Measurements from ENCODE around the gene TAOK2.

Gene TAOK2

GRCh38 chr16:30010844-30011713, 37.4 kb downstream of the TAOK2 start, which contains the start of gene DOC2A:
DOC2A (minus strand) TSS chr16:30011027; CDS start chr16:30010222, 805 bp downstream.
- H3K4me1 ChIP-seq (ENCODE audit: control insufficient read depth, insufficient read depth, low read length) = no peaks in the 10 kb centered on the region
- ChIA-PET CTCF (interaction anchor here (1.2 kb wide), 1 partner anchor 11 kb away, joined by 4 read pairs; no protein-coding TSS in a partner anchor), POLR2A (interaction anchor here (0.5 to 0.7 kb wide), 5 partner anchors 15 to 768 kb away, joined by 3 to 4 read pairs (median 3); partner anchors contain the start of genes HIRIP3, INO80E and PAGR1)
- no peak within 1 kb of the TSS; the same call in 1 of the 2 replicates for H3K27ac ChIP-seq (ENCODE audit: extremely low read depth, low read depth, low read length)
- H3K36me3 ChIP-seq (ENCODE audit: control insufficient read depth in 2 of 2, insufficient read depth in 1 of 2, low read length in 2 of 2) = peaks cover 0 to 8% of the 10 kb centered on the region in 2 experiments; a peak in 1 of 3 replicates
- H3K9me3 ChIP-seq (ENCODE audit: control insufficient read depth, insufficient read depth, low read depth, low read length) = no peaks in the 10 kb centered on the region
- peak within 1 kb of the TSS; percentile 50 for H3K4me3 ChIP-seq (ENCODE audit: low read depth, low read length)
- TF ChIP-seq ZNF324 (tag by site-specific recombination; IDR thresholded peaks at IDR 0.05) (no peak), ZNF18 (tag by site-specific recombination; IDR thresholded peaks at IDR 0.05) (peak; percentile 91), ZNF704 (tag by site-specific recombination; IDR thresholded peaks at IDR 0.05) (no peak), ZSCAN18 (tag by site-specific recombination; IDR thresholded peaks at IDR 0.05) (no peak), ZNF10 (tag by site-specific recombination; IDR thresholded peaks at IDR 0.05) (no peak), ZNF473 (tag by site-specific recombination; IDR thresholded peaks at IDR 0.05) (no peak), ZNF223 (tag by site-specific recombination; IDR thresholded peaks at IDR 0.05) (no peak), INSM2 (tag by site-specific recombination; IDR thresholded peaks at IDR 0.05) (0 out of 2 replicates have a peak, but pooled peaks have one; percentile 15), BCL6B (tag by site-specific recombination; IDR thresholded peaks at IDR 0.05) (no peak), ZFHX2 (tag by site-specific recombination; conservative IDR thresholded peaks at IDR 0.05) (peak; percentile 10; the same call in 1 of the 2 replicates), ZNF747 (tag by site-specific recombination; IDR thresholded peaks at IDR 0.05) (no peak), ZEB2 (tag by site-specific recombination; IDR thresholded peaks at IDR 0.05) (0 out of 2 replicates have a peak, but pooled peaks have one; percentile 17), ZNF341 (tag by site-specific recombination; IDR thresholded peaks at IDR 0.05; ENCODE audit: low read depth) (no peak; the same call in 1 of the 2 replicates), ZFP69B (tag by site-specific recombination; IDR thresholded peaks at IDR 0.05) (no peak), SP3 (tag by site-specific recombination; IDR thresholded peaks at IDR 0.05) (0 out of 2 replicates have a peak, but pooled peaks have one; percentile 36), ZNF596 (tag by site-specific recombination; IDR thresholded peaks at IDR 0.05) (no peak), ZNF174 (tag by site-specific recombination; IDR thresholded peaks at IDR 0.05) (no peak), EGR2 (tag by site-specific recombination; IDR thresholded peaks at IDR 0.05; ENCODE audit: low read depth) (peak; percentile 27; the same call in 1 of the 2 replicates), ZNF146 (tag by site-specific recombination; IDR thresholded peaks at IDR 0.05) (0 out of 2 replicates have a peak, but pooled peaks have one; percentile 4)
- TF ChIP-seq, protein P1, sequence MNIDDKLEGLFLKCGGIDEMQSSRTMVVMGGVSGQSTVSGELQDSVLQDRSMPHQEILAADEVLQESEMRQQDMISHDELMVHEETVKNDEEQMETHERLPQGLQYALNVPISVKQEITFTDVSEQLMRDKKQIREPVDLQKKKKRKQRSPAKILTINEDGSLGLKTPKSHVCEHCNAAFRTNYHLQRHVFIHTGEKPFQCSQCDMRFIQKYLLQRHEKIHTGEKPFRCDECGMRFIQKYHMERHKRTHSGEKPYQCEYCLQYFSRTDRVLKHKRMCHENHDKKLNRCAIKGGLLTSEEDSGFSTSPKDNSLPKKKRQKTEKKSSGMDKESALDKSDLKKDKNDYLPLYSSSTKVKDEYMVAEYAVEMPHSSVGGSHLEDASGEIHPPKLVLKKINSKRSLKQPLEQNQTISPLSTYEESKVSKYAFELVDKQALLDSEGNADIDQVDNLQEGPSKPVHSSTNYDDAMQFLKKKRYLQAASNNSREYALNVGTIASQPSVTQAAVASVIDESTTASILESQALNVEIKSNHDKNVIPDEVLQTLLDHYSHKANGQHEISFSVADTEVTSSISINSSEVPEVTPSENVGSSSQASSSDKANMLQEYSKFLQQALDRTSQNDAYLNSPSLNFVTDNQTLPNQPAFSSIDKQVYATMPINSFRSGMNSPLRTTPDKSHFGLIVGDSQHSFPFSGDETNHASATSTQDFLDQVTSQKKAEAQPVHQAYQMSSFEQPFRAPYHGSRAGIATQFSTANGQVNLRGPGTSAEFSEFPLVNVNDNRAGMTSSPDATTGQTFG (tag by site-specific recombination; IDR thresholded peaks at IDR 0.05; ENCODE audit: borderline replicate concordance) = no peak
- TF ChIP-seq, protein P2, sequence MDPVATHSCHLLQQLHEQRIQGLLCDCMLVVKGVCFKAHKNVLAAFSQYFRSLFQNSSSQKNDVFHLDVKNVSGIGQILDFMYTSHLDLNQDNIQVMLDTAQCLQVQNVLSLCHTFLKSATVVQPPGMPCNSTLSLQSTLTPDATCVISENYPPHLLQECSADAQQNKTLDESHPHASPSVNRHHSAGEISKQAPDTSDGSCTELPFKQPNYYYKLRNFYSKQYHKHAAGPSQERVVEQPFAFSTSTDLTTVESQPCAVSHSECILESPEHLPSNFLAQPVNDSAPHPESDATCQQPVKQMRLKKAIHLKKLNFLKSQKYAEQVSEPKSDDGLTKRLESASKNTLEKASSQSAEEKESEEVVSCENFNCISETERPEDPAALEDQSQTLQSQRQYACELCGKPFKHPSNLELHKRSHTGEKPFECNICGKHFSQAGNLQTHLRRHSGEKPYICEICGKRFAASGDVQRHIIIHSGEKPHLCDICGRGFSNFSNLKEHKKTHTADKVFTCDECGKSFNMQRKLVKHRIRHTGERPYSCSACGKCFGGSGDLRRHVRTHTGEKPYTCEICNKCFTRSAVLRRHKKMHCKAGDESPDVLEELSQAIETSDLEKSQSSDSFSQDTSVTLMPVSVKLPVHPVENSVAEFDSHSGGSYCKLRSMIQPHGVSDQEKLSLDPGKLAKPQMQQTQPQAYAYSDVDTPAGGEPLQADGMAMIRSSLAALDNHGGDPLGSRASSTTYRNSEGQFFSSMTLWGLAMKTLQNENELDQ (tag by site-specific recombination; IDR thresholded peaks at IDR 0.05; ENCODE audit: low read depth) = no peak
- TF ChIP-seq, protein P3, sequence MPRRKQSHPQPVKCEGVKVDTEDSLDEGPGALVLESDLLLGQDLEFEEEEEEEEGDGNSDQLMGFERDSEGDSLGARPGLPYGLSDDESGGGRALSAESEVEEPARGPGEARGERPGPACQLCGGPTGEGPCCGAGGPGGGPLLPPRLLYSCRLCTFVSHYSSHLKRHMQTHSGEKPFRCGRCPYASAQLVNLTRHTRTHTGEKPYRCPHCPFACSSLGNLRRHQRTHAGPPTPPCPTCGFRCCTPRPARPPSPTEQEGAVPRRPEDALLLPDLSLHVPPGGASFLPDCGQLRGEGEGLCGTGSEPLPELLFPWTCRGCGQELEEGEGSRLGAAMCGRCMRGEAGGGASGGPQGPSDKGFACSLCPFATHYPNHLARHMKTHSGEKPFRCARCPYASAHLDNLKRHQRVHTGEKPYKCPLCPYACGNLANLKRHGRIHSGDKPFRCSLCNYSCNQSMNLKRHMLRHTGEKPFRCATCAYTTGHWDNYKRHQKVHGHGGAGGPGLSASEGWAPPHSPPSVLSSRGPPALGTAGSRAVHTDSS (tag by site-specific recombination; IDR thresholded peaks at IDR 0.05) = no peak

Measured in HEK293 (cell line).